ENCODE data around the gene MAZ.
A peak's percentile ranks its signal among the peaks of the same experiment; 100 is the strongest.

MAZ gene

DNA sequence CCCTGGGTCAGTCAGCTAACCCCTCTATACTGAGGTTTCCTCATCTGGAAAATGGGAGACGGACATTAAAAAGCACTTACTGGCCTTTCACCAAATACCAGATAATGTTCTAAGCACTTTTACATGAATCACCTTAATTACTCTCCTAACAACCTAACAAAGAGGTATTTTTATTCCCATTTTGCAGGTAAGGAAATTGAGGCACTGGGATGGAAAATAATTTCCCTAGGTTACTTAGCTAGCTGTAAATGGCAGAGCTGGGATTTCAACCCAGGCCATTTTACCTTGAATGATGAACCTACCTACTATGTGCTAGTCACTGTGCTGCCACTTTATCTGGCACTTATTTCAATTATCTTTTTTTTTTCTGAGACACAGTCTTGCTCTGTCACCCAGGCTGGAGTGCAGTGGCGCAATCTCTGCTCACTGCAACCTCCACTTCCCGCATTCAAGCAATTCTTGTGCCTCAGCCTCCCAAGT is 12.1 kb upstream of the MAZ start:
- TF ChIP-seq, protein P1, sequence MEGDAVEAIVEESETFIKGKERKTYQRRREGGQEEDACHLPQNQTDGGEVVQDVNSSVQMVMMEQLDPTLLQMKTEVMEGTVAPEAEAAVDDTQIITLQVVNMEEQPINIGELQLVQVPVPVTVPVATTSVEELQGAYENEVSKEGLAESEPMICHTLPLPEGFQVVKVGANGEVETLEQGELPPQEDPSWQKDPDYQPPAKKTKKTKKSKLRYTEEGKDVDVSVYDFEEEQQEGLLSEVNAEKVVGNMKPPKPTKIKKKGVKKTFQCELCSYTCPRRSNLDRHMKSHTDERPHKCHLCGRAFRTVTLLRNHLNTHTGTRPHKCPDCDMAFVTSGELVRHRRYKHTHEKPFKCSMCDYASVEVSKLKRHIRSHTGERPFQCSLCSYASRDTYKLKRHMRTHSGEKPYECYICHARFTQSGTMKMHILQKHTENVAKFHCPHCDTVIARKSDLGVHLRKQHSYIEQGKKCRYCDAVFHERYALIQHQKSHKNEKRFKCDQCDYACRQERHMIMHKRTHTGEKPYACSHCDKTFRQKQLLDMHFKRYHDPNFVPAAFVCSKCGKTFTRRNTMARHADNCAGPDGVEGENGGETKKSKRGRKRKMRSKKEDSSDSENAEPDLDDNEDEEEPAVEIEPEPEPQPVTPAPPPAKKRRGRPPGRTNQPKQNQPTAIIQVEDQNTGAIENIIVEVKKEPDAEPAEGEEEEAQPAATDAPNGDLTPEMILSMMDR (IDR thresholded peaks at IDR 0.05; ENCODE audit: extremely low read depth, insufficient read depth, missing control alignments), result no peak
- DNase-seq (ENCODE audit: low spot score), result no peak
- in situ Hi-C loops (cut with MboI; ENCODE audit: low pct_unique_long_range_greater_than_20kb, low sequenced_read_pairs, unreplicated experiment), result no loop called here

DNA sequence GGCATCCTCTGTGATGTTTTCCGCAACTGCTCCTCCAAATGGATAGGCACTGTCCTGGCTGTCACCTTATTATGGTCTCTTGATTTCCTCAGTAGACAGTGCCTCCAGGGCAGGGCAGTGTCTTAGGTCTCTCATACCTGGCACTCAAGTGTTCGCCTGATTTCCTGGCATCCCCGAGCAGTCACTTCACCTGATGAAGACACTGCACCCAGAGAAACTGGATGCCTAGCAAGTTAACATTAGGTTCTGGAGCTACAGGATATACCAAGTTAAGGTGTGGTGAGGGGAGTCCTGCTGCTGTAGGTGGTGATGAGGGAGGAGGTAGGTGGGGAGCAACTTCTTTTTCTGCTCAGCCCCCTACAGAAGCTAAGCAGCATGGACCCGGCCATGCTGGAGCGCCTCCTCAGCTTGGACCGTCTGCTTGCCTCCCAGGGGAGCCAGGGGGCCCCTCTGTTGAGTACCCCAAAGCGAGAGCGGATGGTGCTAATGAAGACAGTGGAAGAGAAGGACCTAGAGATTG is 3.9 kb upstream of the MAZ start:
- in situ Hi-C loops (cut with MboI; ENCODE audit: low pct_unique_long_range_greater_than_20kb, low sequenced_read_pairs, unreplicated experiment), result no loop called here
- no peak for DNase-seq (ENCODE audit: low spot score)
- TF ChIP-seq, protein P1 (IDR thresholded peaks at IDR 0.05; ENCODE audit: extremely low read depth, insufficient read depth, missing control alignments), result no peak

DNA sequence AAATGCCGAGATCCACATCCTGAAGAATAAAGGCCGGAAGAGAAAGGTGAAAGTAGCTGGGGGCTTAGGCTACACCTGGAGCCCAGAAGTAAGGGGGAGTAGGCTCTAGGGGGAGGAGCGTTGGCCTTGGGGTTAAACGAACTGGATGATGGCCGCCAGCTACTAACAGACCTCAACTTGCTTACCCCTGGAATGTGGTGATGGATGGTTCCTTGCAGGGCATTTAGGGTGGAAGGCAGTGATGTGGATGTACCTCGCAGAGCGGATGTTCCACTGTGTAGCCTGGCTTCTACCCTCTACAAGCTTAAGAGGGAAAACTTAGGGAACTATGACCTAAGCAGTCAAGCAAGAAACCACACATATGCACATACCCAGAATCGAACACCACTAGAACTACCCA is 2.3 kb upstream of the MAZ start:
- TF ChIP-seq, protein P1 (IDR thresholded peaks at IDR 0.05; ENCODE audit: extremely low read depth, insufficient read depth, missing control alignments), result no peak
- no peak for DNase-seq (ENCODE audit: low spot score)
- in situ Hi-C loops (cut with MboI; ENCODE audit: low pct_unique_long_range_greater_than_20kb, low sequenced_read_pairs, unreplicated experiment), result no loop called here

DNA sequence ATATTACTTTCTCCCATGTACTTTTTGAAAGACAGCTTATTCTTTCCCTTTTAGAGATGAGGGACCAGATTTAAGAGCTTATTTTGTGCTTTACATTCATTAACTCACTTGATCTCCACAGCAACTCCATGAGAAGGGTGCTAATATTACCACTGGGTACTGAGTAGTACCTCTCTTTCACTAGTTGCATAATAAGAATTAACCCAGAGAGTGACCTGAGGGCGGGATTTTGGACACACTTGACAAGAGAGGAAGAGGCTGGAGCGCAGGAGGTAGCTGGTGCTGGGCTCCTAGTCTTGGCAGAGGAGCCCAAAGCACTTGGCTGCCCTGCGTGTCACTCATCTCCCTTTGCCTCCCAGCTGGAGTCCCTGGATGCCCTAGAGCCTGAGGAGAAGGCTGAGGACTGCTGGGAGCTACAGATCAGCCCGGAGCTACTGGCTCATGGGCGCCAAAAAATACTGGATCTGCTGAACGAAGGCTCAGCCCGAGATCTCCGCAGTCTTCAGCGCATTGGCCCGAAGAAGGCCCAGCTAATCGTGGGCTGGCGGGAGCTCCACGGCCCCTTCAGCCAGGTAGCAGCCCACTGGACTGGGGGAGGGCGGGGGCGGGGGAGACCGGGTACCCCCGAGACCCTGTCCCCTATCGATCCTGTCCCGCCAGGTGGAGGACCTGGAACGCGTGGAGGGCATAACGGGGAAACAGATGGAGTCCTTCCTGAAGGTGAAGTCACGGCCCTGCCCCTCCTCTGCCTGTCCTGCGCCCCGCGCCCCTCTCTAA is 1.7 kb upstream of the MAZ start:
- TF ChIP-seq, protein P1 (IDR thresholded peaks at IDR 0.05; ENCODE audit: extremely low read depth, insufficient read depth, missing control alignments), result no peak
- in situ Hi-C loops (cut with MboI; ENCODE audit: low pct_unique_long_range_greater_than_20kb, low sequenced_read_pairs, unreplicated experiment), result no loop called here
- DNase-seq (ENCODE audit: low spot score), result no peak

DNA sequence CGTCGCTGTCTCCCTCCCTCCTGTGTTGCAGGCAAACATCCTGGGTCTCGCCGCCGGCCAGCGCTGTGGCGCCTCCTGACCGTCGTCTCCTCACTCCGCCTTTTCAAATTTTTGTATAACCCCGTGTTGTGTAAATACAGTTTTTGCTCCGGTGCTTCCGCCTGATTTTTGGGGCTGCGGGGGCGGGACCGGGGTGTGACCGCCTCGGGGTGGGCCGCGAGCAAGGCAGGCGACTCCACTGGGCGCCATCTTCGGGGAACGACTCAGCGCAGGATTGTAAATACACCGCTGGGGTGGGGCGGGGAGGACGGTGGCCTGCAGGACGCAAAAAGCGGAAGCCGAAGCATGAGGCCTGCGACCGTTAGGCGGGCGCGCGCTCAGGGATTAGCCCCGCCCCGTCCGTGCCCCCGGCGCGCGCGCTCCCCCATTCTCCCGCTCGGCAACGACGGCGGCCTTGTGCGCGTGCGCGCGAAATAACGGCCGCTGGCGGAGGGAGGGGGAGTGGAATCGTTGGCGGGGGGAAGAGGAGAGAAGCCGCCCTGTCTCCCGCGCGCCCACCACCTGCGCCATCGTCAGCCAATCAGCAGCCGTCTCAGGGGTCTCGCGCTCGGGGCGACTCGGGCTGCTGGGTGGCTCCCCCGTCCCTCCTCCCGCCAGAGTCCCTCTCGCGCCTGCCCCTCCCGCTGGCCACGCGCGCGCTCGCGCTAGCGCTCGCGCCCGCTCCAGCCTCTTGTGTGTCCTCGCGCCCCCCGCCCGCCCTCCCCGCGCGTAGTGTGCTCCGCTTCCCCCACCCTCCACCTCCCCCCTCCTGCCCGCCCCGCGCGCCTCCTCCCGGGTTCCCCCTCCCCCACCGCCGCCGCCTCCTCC is 864 bp upstream of the MAZ start:
- TF ChIP-seq, protein P1 (IDR thresholded peaks at IDR 0.05; ENCODE audit: extremely low read depth, insufficient read depth, missing control alignments), result no peak
- in situ Hi-C loops (cut with MboI; ENCODE audit: low pct_unique_long_range_greater_than_20kb, low sequenced_read_pairs, unreplicated experiment), result no loop called here
- peak; percentile 97 for DNase-seq (ENCODE audit: low spot score)

DNA sequence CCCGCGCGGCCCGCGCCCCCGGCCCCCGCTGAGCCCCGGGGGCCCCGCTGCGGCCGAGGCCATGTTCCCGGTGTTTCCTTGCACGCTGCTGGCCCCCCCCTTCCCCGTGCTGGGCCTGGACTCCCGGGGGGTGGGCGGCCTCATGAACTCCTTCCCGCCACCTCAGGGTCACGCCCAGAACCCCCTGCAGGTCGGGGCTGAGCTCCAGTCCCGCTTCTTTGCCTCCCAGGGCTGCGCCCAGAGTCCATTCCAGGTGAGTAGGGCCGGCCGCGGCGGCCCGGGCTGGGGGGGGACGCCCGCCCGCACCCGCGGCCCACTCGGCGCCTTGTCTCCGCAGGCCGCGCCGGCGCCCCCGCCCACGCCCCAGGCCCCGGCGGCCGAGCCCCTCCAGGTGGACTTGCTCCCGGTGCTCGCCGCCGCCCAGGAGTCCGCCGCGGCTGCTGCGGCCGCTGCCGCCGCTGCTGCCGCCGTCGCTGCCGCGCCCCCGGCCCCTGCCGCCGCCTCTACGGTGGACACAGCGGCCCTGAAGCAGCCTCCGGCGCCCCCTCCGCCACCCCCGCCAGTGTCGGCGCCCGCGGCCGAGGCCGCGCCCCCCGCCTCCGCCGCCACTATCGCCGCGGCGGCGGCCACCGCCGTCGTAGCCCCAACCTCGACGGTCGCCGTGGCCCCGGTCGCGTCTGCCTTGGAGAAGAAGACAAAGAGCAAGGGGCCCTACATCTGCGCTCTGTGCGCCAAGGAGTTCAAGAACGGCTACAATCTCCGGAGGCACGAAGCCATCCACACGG is 504 bp downstream of the MAZ start:
- TF ChIP-seq, protein P1 (IDR thresholded peaks at IDR 0.05; ENCODE audit: extremely low read depth, insufficient read depth, missing control alignments), result no peak
- DNase-seq (ENCODE audit: low spot score), result peak; percentile 62
- in situ Hi-C loops (cut with MboI; ENCODE audit: low pct_unique_long_range_greater_than_20kb, low sequenced_read_pairs, unreplicated experiment), result no loop called here

Data from GM13977 (cell line).